Hepatocyte (in vitro differentiated cells): ENCODE results near the gene THUMPD3.

Experiments used
- EZH2 ChIP-seq: fragments of 200-600 bp; sonication (generic); IDR thresholded peaks from 2 replicates; pipeline ENCODE4 v1.6.1; 2016; ENCODE audit warnings: antibody characterized with exemption, mild to moderate bottlenecking, borderline replicate concordance
- EZH2phosphoT487 ChIP-seq: fragments of 200-600 bp; sonication (generic); IDR thresholded peaks from one replicate; pipeline ENCODE4 v1.6.1; 2018; ENCODE audit warnings: antibody characterized with exemption, mild to moderate bottlenecking, low read depth, moderate library complexity; ENCODE audit not compliant: unreplicated experiment, severe bottlenecking
- TF ChIP-seq, protein P1 (sequence below): fragments of 200-600 bp; sonication (generic); IDR thresholded peaks from 2 replicates; pipeline ENCODE4 v1.5.1; 2016; ENCODE audit warnings: antibody characterized with exemption, mild to moderate bottlenecking; ENCODE audit not compliant: poor library complexity

DNA sequence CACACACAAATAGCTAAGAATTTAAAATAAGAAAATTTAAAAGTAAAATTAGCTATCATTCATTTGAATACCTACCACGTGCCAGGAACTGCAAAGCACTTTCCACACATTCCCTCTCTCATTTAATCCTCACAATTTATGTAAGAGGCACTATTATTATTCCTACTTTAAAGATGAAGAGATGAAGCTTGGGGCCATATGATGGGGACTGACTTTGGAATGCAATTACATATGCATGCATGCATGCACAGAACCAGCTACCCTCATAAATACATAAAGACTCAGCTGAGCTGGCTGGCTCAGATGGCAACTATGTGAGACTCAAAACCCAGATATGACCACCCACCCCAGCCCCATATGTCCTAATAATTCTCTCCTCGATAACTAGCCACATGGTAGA lies 31.7 kb upstream of the THUMPD3 start:
- TF ChIP-seq, protein P1, sequence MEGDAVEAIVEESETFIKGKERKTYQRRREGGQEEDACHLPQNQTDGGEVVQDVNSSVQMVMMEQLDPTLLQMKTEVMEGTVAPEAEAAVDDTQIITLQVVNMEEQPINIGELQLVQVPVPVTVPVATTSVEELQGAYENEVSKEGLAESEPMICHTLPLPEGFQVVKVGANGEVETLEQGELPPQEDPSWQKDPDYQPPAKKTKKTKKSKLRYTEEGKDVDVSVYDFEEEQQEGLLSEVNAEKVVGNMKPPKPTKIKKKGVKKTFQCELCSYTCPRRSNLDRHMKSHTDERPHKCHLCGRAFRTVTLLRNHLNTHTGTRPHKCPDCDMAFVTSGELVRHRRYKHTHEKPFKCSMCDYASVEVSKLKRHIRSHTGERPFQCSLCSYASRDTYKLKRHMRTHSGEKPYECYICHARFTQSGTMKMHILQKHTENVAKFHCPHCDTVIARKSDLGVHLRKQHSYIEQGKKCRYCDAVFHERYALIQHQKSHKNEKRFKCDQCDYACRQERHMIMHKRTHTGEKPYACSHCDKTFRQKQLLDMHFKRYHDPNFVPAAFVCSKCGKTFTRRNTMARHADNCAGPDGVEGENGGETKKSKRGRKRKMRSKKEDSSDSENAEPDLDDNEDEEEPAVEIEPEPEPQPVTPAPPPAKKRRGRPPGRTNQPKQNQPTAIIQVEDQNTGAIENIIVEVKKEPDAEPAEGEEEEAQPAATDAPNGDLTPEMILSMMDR: no peak
- TF ChIP-seq EZH2 (no peak), EZH2phosphoT487 (no peak)
